Measurements from ENCODE around the gene SUGP2. TPM values are rescaled to one million over a fixed set of nuclear protein-coding genes. Genes with fewer than 3 reads are reported as not detected.
A peak's percentile ranks its signal among the peaks of the same experiment; 100 is the strongest.

The SUGP2 gene
- total RNA-seq, 1 donor from 2014 or later = 90.5 TPM

DNA sequence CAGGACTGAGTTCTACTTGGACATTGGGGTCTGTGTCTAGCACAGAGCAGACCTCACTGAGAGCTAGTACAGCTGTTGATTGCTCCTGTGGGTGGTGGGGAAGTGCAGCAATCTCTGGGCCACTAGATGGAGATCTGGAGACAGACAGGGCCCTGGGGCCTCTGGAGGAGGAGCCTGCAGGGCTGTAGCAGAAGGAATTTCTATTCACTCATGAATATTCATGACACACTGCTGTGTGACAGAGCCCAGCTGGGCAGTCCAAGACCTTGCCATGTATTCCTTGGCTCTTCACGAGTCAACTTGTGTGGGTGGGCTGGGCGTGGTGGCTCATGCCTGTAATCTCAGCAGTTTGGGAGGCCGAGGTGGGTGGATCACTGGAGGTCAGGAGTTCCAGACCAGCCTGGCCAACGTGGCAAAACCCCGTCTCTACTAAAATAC, 37.5 kb downstream of the SUGP2 start:
- peak; percentile 61 to 82 for DNase-seq (ENCODE audit: low spot score in 2 of 2)
- FAIRE-seq = no peak

DNA sequence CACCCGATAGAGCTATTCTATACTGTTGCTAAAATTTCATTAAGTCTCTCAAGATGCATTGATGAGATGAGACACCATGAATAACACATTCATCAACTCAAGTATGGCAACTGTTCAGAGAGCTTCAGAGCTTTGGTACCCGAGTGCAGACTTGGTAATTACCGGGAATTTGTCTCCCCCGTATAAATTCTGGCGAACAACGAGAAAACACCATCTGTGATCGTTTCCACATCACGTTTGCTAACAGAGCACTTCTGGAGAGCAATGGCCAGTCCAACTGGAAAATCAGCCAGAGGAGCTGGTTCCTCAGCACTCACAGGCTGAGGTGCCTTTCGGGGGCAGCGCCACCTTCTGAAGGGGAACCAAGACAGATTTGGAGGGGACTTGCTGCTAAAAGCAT, 40.2 kb downstream of the SUGP2 start:
- FAIRE-seq (no peak), DNase-seq (ENCODE audit: low spot score in 2 of 2) (no peak)

DNA sequence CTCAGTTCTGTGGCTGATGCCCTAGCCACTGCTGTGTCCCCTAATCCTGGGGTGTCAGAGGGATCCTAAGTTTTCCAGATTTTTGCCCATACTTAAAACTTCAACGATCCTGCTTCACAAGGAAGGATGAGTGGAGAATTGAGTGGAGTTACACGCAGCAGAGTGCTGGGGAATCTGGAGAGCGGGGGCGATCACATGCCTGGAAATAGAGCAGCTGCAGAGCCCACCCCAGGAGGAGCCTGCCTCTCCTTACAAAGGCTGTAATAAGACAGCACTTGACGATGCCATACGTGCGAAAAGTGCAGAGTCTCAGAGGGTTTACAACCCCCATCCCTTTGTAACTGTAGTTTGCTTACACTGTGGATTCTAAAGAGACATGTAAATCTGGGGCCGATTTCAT, 40.6 kb downstream of the SUGP2 start:
- DNase-seq (ENCODE audit: low spot score in 2 of 2) (peak in 1 of 2 donors; percentile 39), FAIRE-seq (no peak)

- DNase-seq (ENCODE audit: low spot score in 2 of 2) = no peak
Measured at GRCh38 chr19:18991468-18991867, 41.8 kb downstream of the SUGP2 start.

DNA sequence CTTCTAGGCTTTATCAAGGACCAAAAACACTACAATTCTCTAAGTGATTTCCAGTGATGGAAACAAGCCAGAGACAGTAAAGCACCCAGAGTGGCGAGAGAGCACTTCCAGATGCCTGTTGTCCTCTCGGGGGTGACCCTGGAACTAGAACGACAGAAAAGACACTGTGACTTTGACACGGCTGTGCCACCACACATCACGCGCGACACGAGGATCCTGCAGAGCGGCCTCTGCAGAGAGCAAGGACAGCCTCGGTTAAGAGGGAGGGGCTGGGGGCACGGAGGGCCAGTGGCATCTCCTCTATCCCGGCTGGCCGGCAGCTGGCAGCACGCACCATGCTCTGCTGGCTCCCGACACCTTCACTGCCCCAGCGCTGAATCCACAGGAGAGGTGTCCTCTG, 42.3 kb downstream of the SUGP2 start:
- DNase-seq (ENCODE audit: low spot score in 2 of 2) = no peak
- no peak for FAIRE-seq

More at GRCh38 chr19:18991468-18991867, 41.8 kb downstream of the SUGP2 start:
- no peak for FAIRE-seq

GRCh38 chr19:18990128-18990708, 43.1 kb downstream of the SUGP2 start:
- no peak for FAIRE-seq

DNA sequence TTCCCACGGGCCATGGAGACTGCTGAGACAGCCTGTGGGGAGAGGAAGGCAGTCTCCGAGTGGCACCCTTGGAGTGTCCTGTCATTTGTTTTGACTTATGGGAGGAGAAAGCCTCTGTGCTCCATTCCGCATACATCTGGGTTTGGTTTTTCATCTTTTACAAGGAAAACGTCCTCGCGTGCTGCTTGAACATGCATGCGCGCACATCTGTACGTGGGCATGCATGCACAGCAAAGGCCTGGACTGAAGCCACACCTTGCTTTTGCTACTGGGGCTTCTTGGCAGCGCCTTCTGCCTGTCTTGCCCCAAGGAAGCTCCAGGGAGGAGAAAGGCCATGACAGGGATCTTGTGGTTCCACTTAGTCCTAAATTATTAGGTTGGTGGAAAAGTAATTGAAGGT, 44.0 kb downstream of the SUGP2 start:
- FAIRE-seq = no peak
- no peak for DNase-seq (ENCODE audit: low spot score in 2 of 2)

More at GRCh38 chr19:18990128-18990708, 43.1 kb downstream of the SUGP2 start:
- DNase-seq (ENCODE audit: low spot score in 2 of 2) = no peak

- FAIRE-seq = no peak
- no peak for DNase-seq (ENCODE audit: low spot score in 2 of 2)
Measured at GRCh38 chr19:18987456-18987855, 45.9 kb downstream of the SUGP2 start.

DNA sequence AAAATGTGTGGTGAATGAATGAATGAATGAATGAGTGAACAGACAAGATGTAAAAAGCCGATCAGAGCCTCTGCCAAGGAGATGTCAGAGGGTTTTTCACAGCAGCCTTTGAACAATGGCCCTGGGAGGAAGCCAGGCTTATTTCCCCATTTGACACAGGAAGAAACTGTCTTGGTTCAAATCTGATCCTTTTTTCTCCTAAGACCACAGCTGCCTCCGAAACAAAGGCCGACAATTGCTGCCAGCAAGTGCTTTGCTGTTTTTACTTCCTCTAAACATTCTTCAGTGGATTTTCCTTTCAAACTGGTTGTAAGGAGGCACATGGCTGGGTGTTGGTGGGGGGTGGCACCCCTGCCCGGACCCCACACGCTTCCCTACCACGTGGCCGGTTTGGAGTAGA, 48.1 kb downstream of the SUGP2 start:
- FAIRE-seq = no peak
- no peak for DNase-seq (ENCODE audit: low spot score in 2 of 2)

GRCh38 chr19:18984251-18984650, 49.1 kb downstream of the SUGP2 start:
- no peak for FAIRE-seq
- no peak for DNase-seq (ENCODE audit: low spot score in 2 of 2)

DNA sequence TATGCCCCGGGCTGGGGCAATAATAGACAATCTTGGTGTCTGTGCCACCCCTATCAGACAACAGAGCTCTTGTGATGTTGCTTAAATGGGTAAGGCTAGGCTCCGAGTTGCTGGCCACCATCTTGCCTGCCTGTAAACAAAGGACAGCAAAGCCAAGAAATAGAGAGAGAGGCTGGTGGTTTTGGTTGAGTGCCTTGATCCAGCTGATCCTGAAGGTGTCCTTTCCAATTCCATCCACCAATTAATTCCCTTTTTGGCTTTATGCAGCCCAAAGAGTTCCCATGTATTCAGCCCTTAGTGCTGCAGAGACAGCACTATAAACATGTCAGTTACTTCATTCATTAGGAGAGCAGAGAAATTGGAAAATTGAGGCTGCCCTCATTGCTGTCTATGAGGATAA, 50.6 kb downstream of the SUGP2 start:
- DNase-seq (ENCODE audit: low spot score in 2 of 2) (no peak), FAIRE-seq (no peak)

GRCh38 chr19:18980432-18981020, 52.8 kb downstream of the SUGP2 start:
- no peak for FAIRE-seq
- DNase-seq (ENCODE audit: low spot score in 2 of 2) = no peak

DNA sequence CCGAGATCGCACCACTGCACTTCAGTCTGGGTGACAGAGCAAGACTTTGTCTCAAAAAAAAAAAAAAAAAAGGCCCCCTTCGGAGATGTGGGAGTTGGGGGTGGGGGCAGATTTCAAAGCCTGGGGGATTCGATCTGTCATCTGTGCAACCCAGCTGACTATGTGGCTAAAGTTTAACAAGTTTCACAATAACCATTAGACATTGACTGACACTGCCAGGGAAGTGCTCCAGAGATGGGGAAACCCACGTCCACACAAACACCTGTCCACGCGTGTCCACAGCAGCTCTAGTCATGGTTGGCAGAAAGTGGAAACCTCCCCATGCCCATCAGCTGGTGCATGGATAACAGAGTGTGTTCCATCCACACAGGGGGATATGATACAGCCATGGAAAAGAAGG, 54.7 kb downstream of the SUGP2 start:
- DNase-seq (ENCODE audit: low spot score in 2 of 2) (no peak), FAIRE-seq (no peak)

- FAIRE-seq = no peak
- DNase-seq (ENCODE audit: low spot score in 2 of 2) = no peak
Measured at GRCh38 chr19:18975869-18976268, 57.4 kb downstream of the SUGP2 start.

DNA sequence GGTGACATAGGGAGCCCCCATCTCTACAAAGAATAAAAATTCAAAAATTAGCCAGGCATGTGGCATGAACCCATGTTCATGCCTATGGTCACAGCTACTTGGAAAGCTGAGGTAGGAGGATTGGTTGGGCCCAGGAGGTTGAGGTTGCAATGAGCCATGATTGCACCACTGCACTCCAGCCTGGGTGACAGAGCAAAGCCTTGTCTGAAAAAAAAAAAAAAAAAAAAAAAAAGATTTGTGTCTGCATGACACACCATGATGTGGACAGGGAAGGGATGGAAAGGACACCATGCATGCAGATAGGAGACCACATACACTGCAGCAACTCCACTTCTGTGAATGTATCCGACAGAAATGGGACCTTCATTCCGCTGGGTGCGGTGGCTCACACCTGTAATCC, 58.3 kb downstream of the SUGP2 start:
- DNase-seq (ENCODE audit: low spot score in 2 of 2) = no peak
- no peak for FAIRE-seq

DNA sequence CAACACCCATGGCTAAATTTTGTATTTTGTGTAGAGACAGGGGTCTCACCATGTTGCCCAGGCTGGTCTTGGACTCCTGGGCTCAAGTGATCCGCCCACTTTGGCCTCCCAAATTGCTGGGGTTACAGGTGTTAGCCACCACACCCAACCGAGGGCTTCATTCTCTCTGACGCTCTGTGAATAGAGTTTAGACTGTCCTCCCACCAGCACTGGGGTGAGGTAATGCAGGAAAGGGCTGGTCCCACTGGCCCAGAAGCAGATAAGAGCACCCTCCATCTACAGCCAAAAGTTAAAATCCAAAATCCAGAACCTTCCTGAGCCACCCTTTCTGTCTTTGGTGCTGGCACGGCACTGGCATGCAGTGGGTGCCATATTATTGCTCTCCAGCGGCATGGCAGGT, 60.5 kb downstream of the SUGP2 start:
- no peak for DNase-seq (ENCODE audit: low spot score in 2 of 2)
- no peak for FAIRE-seq

DNA sequence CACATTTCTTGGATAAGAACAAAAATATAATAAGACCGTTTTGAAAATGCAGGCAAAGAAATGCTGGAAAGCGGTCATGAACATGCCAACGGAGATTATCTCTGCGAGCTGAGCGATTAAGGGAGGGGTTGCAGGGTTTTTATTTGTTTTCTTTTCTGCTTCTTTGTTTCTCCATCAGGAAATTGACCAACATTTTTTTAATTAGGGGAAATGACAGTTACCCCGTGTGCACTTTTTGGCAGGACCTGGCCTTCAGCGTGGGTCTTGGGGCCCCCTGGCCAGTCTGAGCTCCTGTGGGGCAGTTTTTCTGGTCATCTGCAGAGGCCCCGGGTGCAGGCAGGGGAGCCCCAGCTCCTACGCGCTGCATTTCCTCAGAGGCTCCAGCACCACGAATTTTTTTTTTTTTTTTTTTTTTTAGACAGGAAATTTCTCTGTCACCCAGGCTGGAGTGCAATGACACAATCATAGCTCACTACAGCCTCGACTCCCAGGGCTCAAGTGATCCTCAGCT, 61.0 kb downstream of the SUGP2 start:
- no peak for FAIRE-seq
- DNase-seq (ENCODE audit: low spot score in 2 of 2) = no peak

- no peak for FAIRE-seq
- DNase-seq (ENCODE audit: low spot score in 2 of 2) = no peak
Measured at GRCh38 chr19:18969931-18970659, 63.2 kb downstream of the SUGP2 start.

DNA sequence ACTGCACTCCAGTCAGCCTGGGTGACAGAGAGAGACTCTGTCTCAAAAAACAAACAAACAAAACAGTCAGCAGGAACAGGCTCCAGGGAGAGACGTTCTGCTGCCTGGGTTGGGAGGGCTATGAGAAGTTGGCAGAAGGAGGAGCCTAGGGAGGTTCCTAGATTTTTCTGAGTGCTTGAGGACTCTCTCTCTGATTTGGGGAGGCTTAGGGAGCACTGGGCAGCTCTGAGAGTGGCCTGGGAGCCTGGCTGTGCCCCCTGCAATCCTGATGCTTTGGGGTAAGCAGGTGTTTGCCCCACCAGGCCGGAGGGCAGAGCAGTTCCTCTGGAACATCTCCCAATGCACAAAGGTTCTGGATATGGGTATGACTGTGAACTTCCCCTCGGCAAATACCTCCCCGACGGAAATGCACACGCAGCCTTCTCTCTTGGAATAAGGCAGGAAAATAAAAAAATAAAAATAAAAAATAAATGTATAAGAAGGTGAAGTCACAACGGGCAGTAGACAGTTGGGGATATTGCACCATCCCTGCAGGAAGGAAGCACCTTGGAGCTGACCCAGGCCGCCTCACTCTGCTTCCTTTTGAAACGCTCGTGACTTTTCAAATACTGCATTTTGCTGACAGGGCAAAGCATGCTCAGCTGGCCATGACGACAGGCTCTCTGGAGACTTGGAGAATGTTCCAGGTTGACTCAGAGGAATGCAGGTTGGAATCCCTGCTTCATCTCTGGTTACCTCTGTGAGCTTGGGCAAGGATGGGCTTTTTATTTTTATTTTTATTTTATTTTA, 65.8 kb downstream of the SUGP2 start:
- DNase-seq (ENCODE audit: low spot score in 2 of 2) (no peak), FAIRE-seq (no peak)

- FAIRE-seq = no peak
Measured at GRCh38 chr19:18966307-18966706, 67.0 kb downstream of the SUGP2 start.

DNA sequence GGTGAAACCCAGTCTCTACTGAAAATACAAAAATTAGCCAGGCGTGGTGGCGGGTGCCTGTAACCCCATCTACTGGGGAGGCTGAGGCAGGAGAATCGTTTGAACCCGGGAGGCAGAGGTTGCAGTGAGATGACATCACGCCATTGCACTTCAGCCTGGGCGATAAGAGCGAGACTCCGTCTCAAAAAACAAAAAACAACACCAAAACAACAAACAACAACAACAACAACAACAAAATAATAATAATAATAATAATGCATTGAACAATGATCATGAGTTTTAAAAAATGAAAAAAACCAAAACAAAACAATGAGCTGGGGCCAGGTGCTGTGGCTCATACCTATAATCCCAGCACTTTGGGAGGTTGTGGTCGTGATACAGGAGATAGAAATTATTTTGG, 69.2 kb downstream of the SUGP2 start:
- no peak for FAIRE-seq
- DNase-seq (ENCODE audit: low spot score in 2 of 2) = no peak

More at GRCh38 chr19:18966307-18966706, 67.0 kb downstream of the SUGP2 start:
- no peak for DNase-seq (ENCODE audit: low spot score in 2 of 2)
